HepG2 (cell line): ENCODE data around the gene BTBD1. TPM values are rescaled to one million over a fixed set of nuclear protein-coding genes. Genes with fewer than 3 reads are reported as not detected.

Experiments
- ATAC-seq: fragments of 200-7000 bp; cut with Tn5 transposase; 3 replicates; pipeline ENCODE4 v1.9.1; 2020; ENCODE audit warnings: mild to moderate bottlenecking, moderate library complexity
- BruUV-seq: library from RNA; stranded (reverse); fragments of 400-500 nt; replicated peaks from 2 replicates; lab custom pipeline; 2021; lab: Mats Ljungman, UMichigan
- CTCF ChIA-PET: fragments of 300-600 bp; formaldehyde crosslinking; extraction: SDS; loops from one replicate; lab custom pipeline; 2021; ENCODE audit warnings: low total read pairs, inconsistent platforms, low intra/inter-chr PET ratio; lab: Yijun Ruan, JAX
- POLR2A ChIA-PET: fragments of 350-600 bp; sonication (Branson Sonifier 250); formaldehyde crosslinking; loops from one replicate; lab custom pipeline; 2020; ENCODE audit warnings: antibody characterized with exemption, inconsistent platforms; lab: Yijun Ruan, JAX
- DNase-seq: peaks from one replicate; pipeline ENCODE4 v3.0.0-alpha.2; 2015; ENCODE audit warnings: low spot score
- FAIRE-seq: peaks from 3 replicates; lab custom pipeline; 2011; peaks lifted over from hg19 to GRCh38; lab: Jason Lieb, UNC
- H2AFZ ChIP-seq: one replicate; pipeline ENCODE4 v1.6.1; 2011; ENCODE audit warnings: low read length, inconsistent platforms
- H3K27ac ChIP-seq: fragments of 300-600 bp; 3 replicates; pipeline ENCODE4 v1.8.0; 2011; ENCODE audit warnings: mixed run types, mild to moderate bottlenecking, mixed read lengths, low read length, inconsistent platforms; ENCODE audit not compliant: insufficient read depth; ENCODE audit errors: extremely low read length
- H3K27me3 ChIP-seq, 2 experiments: fragments of 200-600 bp in 1 of 2; 2 replicates in 1 of 2; 3 replicates in 1 of 2; pipeline versions ENCODE4 v1.6.0 to v1.8.0; 2011; ENCODE audit warnings: low read length in 2 of 2, mild to moderate bottlenecking in 2 of 2, moderate library complexity in 2 of 2, inconsistent platforms in 1 of 2; ENCODE audit not compliant: insufficient read depth in 2 of 2, control insufficient read depth in 1 of 2
- H3K36me3 ChIP-seq, 2 experiments: fragments of 200-600 bp in 1 of 2; replicated peaks in 1 of 2; 2 replicates in 1 of 2; 3 replicates in 1 of 2; pipeline versions ENCODE4 v1.5.1 to v1.8.0; 2011; ENCODE audit warnings: low read length in 2 of 2, inconsistent platforms in 1 of 2; ENCODE audit not compliant: insufficient read depth in 2 of 2, control insufficient read depth in 1 of 2
- H3K4me1 ChIP-seq: 2 replicates; pipeline ENCODE4 v1.5.1; 2012; ENCODE audit warnings: low read length, inconsistent platforms; ENCODE audit not compliant: insufficient read depth
- H3K4me2 ChIP-seq: 2 replicates; pipeline ENCODE4 v1.6.0; 2011; ENCODE audit warnings: low read depth, low read length, inconsistent platforms
- H3K4me3 ChIP-seq, 3 experiments: fragments of 200-600 bp in 1 of 3; sonication (generic), shearing (Covaris generic) in 1 of 3; replicated peaks in 1 of 3; 2 replicates each; pipeline ENCODE4 v1.5.1; 2011 to 2016; ENCODE audit warnings: low read length in 3 of 3, inconsistent platforms in 2 of 3, low read depth in 2 of 3, mild to moderate bottlenecking in 2 of 3, control low read depth in 1 of 3, mixed read lengths in 1 of 3; ENCODE audit not compliant: insufficient read depth in 1 of 3
- H3K79me2 ChIP-seq: one replicate; pipeline ENCODE4 v1.6.1; 2011; ENCODE audit warnings: low read length, inconsistent platforms; ENCODE audit not compliant: insufficient read depth
- H3K9ac ChIP-seq: 2 replicates; pipeline ENCODE4 v1.6.0; 2011; ENCODE audit warnings: mild to moderate bottlenecking, low read depth, low read length, inconsistent platforms; ENCODE audit not compliant: insufficient read depth
- H3K9me3 ChIP-seq: 2 replicates; pipeline ENCODE4 v1.5.1; 2012; ENCODE audit warnings: mild to moderate bottlenecking, low read length
- H4K20me1 ChIP-seq: 2 replicates; pipeline ENCODE4 v1.6.0; 2011; ENCODE audit warnings: inconsistent platforms, mild to moderate bottlenecking, low read length, moderate library complexity; ENCODE audit not compliant: insufficient read depth
- POLR2G ChIP-seq: fragments of 200-400 bp; formaldehyde crosslinking; IDR thresholded peaks from 2 replicates; pipeline ENCODE4 v1.6.1; 2018; ENCODE audit warnings: mild to moderate bottlenecking, low read depth, low read length, moderate library complexity
- RBM22 ChIP-seq: fragments of 200-400 bp; formaldehyde crosslinking; optimal IDR thresholded peaks from 2 replicates; pipeline ENCODE3; 2017; ENCODE audit warnings: mild to moderate bottlenecking, low read length, moderate library complexity
- ZBTB7B ChIP-seq: sonication (generic); formaldehyde crosslinking; IDR thresholded peaks from 2 replicates; pipeline ENCODE4 v1.4.0; 2020; ENCODE audit warnings: missing genetic modification reagents
- ZNF235 ChIP-seq: sonication (generic); formaldehyde crosslinking; IDR thresholded peaks from 2 replicates; pipeline ENCODE4 v1.8.1; 2023; ENCODE audit warnings: mild to moderate bottlenecking, missing genetic modification reagents, borderline replicate concordance
- WGBS: methylation state at CpG from one replicate; pipeline ENCODE4 v1.1.6; 2017; ENCODE audit warnings: low lambda C conversion rate; 5-methylcytosine and 5-hydroxymethylcytosine counted together
- in situ Hi-C: cut with HindIII; loops from 2 replicates; pipeline ENCODE4 v1.10.0; 2017; ENCODE audit warnings: low pct_unique_long_range_greater_than_20kb; ENCODE audit not compliant: extremely low pct_ligation_motif_present
- intact Hi-C: fragments of 100-400 bp; cut with micrococcal nuclease; formaldehyde crosslinking; loops from one replicate; pipeline ENCODE4 v1.10.0; 2022; ENCODE audit not compliant: unreplicated experiment
- polyA plus RNA-seq, 8 experiments: library from polyadenylated mRNA; depleted of rRNA in 3 of 8; stranded (reverse) in 7 of 8; unstranded in 1 of 8; fragments of >200 nt; fragmentation: Illumina TruSeq in 4 of 8; extraction: Trizol in 4 of 8; gene quantifications; 2 replicates each; pipeline versions ENCODE4 v1.2.1 to v1.2.3, GENCODE V29; 2011 to 2016; ENCODE audit warnings: low read depth in 4 of 8, missing spikeins in 1 of 8, mixed read lengths in 1 of 8; ENCODE audit not compliant: insufficient read depth in 1 of 8
- total RNA-seq, 5 experiments: library from RNA; depleted of rRNA; stranded (reverse); fragments of >200 nt; fragmentation: Illumina TruSeq; extraction: Trizol; gene quantifications; 2 replicates each; pipeline ENCODE4 v1.2.3, GENCODE V29; 2016; ENCODE audit warnings: low read depth in 1 of 5
- TF ChIP-seq, protein P1 (sequence below): sonication (generic); formaldehyde crosslinking; IDR thresholded peaks from 2 replicates; pipeline ENCODE4 v1.4.0; 2020; ENCODE audit warnings: low read depth, missing genetic modification reagents

Gene BTBD1
- total and polyA plus RNA-seq, 2 of the 13 experiments (the other 11 are each of a cell fraction or from before 2014, with no cell fraction given): 32.1 to 53.9 TPM

- TF ChIP-seq, protein P1, sequence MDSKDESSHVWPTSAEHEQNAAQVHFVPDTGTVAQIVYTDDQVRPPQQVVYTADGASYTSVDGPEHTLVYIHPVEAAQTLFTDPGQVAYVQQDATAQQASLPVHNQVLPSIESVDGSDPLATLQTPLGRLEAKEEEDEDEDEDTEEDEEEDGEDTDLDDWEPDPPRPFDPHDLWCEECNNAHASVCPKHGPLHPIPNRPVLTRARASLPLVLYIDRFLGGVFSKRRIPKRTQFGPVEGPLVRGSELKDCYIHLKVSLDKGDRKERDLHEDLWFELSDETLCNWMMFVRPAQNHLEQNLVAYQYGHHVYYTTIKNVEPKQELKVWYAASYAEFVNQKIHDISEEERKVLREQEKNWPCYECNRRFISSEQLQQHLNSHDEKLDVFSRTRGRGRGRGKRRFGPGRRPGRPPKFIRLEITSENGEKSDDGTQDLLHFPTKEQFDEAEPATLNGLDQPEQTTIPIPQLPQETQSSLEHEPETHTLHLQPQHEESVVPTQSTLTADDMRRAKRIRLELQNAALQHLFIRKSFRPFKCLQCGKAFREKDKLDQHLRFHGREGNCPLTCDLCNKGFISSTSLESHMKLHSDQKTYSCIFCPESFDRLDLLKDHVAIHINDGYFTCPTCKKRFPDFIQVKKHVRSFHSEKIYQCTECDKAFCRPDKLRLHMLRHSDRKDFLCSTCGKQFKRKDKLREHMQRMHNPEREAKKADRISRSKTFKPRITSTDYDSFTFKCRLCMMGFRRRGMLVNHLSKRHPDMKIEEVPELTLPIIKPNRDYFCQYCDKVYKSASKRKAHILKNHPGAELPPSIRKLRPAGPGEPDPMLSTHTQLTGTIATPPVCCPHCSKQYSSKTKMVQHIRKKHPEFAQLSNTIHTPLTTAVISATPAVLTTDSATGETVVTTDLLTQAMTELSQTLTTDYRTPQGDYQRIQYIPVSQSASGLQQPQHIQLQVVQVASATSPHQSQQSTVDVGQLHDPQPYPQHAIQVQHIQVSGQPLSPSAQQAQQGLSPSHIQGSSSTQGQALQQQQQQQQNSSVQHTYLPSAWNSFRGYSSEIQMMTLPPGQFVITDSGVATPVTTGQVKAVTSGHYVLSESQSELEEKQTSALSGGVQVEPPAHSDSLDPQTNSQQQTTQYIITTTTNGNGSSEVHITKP: no peak
Observed at GRCh38 chr15:83015361-83015760, 51.7 kb downstream of the BTBD1 start (continued).

DNA sequence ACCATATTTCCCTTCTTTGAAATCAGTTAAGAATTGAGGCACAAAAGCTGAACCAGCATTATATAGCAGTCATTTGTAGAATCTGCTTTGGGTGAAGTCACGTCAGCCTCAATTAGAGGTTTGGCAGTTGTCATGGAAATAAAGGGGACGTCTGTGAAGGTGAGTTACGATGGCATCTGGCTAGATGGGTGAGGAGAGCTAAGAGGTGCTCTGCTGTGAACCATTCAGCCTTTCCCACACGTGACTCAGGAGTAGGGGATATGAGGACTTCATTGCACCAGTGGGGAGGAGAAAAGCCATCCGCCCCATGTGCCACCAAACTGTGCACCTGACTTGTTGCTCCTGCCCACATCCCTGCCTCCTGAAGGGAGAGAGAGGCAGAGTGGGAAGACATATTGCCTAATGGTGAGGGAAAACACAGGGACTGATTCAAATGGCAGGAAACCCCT, 52.8 kb downstream of the BTBD1 start:
- no peak overlapping the region for H3K4me3 ChIP-seq
- POLR2A ChIA-PET: no interaction called here
- BruUV-seq: no TSS peak
- no peaks in the 10 kb centered on the region for H4K20me1 ChIP-seq
- WGBS: 98% methylated on average over 5 of the region's 5 CpGs
- CTCF ChIA-PET: no interaction called here
- in situ Hi-C loops (loop anchor here (10.0 kb wide), 1 partner anchor 469 kb away; the partner anchor contains the start of gene RPS17), intact Hi-C loops (loop anchor here (5.0 kb wide), 1 partner anchor 262 kb away; no protein-coding TSS in a partner anchor)
- H3K36me3 ChIP-seq: peaks cover 0 to 19% of the 10 kb centered on the region in 2 experiments; a peak in 3 of 5 replicates
- H3K27me3 ChIP-seq: no peaks in the 10 kb centered on the region
- peaks cover 32% of the 10 kb centered on the region for H3K4me1 ChIP-seq
- H3K9ac ChIP-seq: no peak overlapping the region
- H2AFZ ChIP-seq: no peak overlapping the region
- no peak overlapping the region for H3K4me2 ChIP-seq
- TF ChIP-seq RBM22 (peak; percentile 58), ZNF235 (CRISPR knock-in tag) (no peak), ZBTB7B (CRISPR knock-in tag) (no peak), POLR2G (peak; percentile 56)
- no peak for ATAC-seq
- H3K27ac ChIP-seq: no peak overlapping the region
- no peak for FAIRE-seq
- DNase-seq: no peak
- H3K79me2 ChIP-seq: peaks cover 13% of the 10 kb centered on the region
- no peaks in the 10 kb centered on the region for H3K9me3 ChIP-seq
